Large intestine (tissue), 3 donors: Measurements from ENCODE around the gene ZNF792. TPM values are rescaled to one million over a fixed set of nuclear protein-coding genes. Genes with fewer than 3 reads are reported as not detected.
"Not testable (repeated sequence)": the region's sequence is repeated elsewhere in the genome, so short reads cannot be mapped to it uniquely, and the experiment has no call there.

Source experiments
- DNase-seq, 2 donors: peaks; one replicate each; pipeline versions ENCODE4 v3.0.0 to v3.0.0-alpha.2; 2013
- H3K27ac ChIP-seq: one replicate; pipeline ENCODE4 v1.5.1; 2013; ENCODE audit warnings: low read length
- H3K27me3 ChIP-seq: 2 replicates; pipeline ENCODE4 v1.6.1; 2013; ENCODE audit warnings: low read length; ENCODE audit not compliant: control insufficient read depth, insufficient read depth
- H3K36me3 ChIP-seq: 2 replicates; pipeline ENCODE4 v1.6.1; 2013; ENCODE audit warnings: low read length; ENCODE audit not compliant: control insufficient read depth, insufficient read depth
- H3K4me1 ChIP-seq: one replicate; pipeline ENCODE4 v1.6.1; 2013; ENCODE audit warnings: low read length; ENCODE audit not compliant: control insufficient read depth, insufficient read depth
- H3K4me3 ChIP-seq: one replicate; pipeline ENCODE4 v1.5.1; 2013; ENCODE audit warnings: low read length
- H3K9me3 ChIP-seq: one replicate; pipeline ENCODE4 v1.6.1; 2013; ENCODE audit warnings: mild to moderate bottlenecking, low read depth, low read length, moderate library complexity; ENCODE audit not compliant: control insufficient read depth
- WGBS: methylation state at CpG from one replicate; pipeline ENCODE4 v1.1.5; 2013; ENCODE audit warnings: low lambda C conversion rate; ENCODE audit not compliant: insufficient coverage; 5-methylcytosine and 5-hydroxymethylcytosine counted together
- polyA plus RNA-seq: library from polyadenylated mRNA; unstranded; fragments of 120-200 nt; gene quantifications from one replicate; pipeline ENCODE4 v1.2.1, GENCODE V29; 2013

The ZNF792 gene
- polyA plus RNA-seq, 1 donor = 5.1 TPM

GRCh38 chr19:34969721-34970120, 5.7 kb upstream of the ZNF792 start:
- H3K36me3 ChIP-seq = no peaks in the 10 kb centered on the region
- DNase-seq = no peak
- 100% methylated on average over 1 of the region's 6 CpGs for WGBS
- no peaks in the 10 kb centered on the region for H3K27me3 ChIP-seq
- no peak overlapping the region for H3K27ac ChIP-seq
- H3K4me1 ChIP-seq = peaks cover 8% of the 10 kb centered on the region
- no peak overlapping the region for H3K4me3 ChIP-seq
- H3K9me3 ChIP-seq = no peaks in the 10 kb centered on the region

GRCh38 chr19:34967551-34967950, 3.5 kb upstream of the ZNF792 start:
- no peaks in the 10 kb centered on the region for H3K27me3 ChIP-seq
- no peak overlapping the region for H3K27ac ChIP-seq
- DNase-seq = no peak
- H3K4me3 ChIP-seq = no peak overlapping the region
- peaks cover 1% of the 10 kb centered on the region for H3K4me1 ChIP-seq
- no CpG with 5 or more reads among the region's 6 CpGs for WGBS
- H3K36me3 ChIP-seq = no peaks in the 10 kb centered on the region
- H3K9me3 ChIP-seq = no peaks in the 10 kb centered on the region

GRCh38 chr19:34965505-34965904, 1.5 kb upstream of the ZNF792 start:
- H3K4me3 ChIP-seq, DNase-seq, H3K36me3 ChIP-seq, H3K27me3 ChIP-seq, H3K4me1 ChIP-seq, H3K27ac ChIP-seq: not testable (repeated sequence)
- WGBS = no CpG with 5 or more reads among the region's 5 CpGs
- H3K9me3 ChIP-seq = peaks cover 16% of the 10 kb centered on the region

- H3K9me3 ChIP-seq = peaks cover 22% of the 10 kb centered on the region
- WGBS = no CpG with 5 or more reads among the region's 6 CpGs
- H3K4me3 ChIP-seq = peak overlapping the region; percentile 89
- H3K4me1 ChIP-seq = peaks cover 3% of the 10 kb centered on the region
- peaks cover 14% of the 10 kb centered on the region for H3K36me3 ChIP-seq
- no peak for DNase-seq
- H3K27ac ChIP-seq = no peak overlapping the region
- no peaks in the 10 kb centered on the region for H3K27me3 ChIP-seq
Measured at GRCh38 chr19:34964598-34964997, 569 bp upstream of the ZNF792 start.

- no peaks in the 10 kb centered on the region for H3K27me3 ChIP-seq
- H3K4me3 ChIP-seq = peak overlapping the region; percentile 89
- peaks cover 39% of the 10 kb centered on the region for H3K9me3 ChIP-seq
- peaks cover 3% of the 10 kb centered on the region for H3K4me1 ChIP-seq
- WGBS = no CpG with 5 or more reads among the region's 14 CpGs
- peak overlapping the region; percentile 31 for H3K27ac ChIP-seq
- H3K36me3 ChIP-seq = peaks cover 31% of the 10 kb centered on the region
- DNase-seq = peak in 1 of 2 donors; percentile 47
Measured at GRCh38 chr19:34962687-34963572, 1.1 kb downstream of the ZNF792 start.

- no peak overlapping the region for H3K4me3 ChIP-seq
- WGBS = 100% methylated on average over 1 of the region's 5 CpGs
- H3K4me1 ChIP-seq = peaks cover 3% of the 10 kb centered on the region
- peaks cover 47% of the 10 kb centered on the region for H3K9me3 ChIP-seq
- peaks cover 40% of the 10 kb centered on the region for H3K36me3 ChIP-seq
- H3K27ac ChIP-seq = no peak overlapping the region
- peak; percentile 22 to 40 for DNase-seq
- no peaks in the 10 kb centered on the region for H3K27me3 ChIP-seq
Measured at GRCh38 chr19:34961775-34962686, 2.0 kb downstream of the ZNF792 start.

GRCh38 chr19:34960940-34961679, 2.9 kb downstream of the ZNF792 start:
- no peak overlapping the region for H3K4me3 ChIP-seq
- H3K9me3 ChIP-seq = peaks cover 50% of the 10 kb centered on the region
- H3K27ac ChIP-seq = no peak overlapping the region
- peaks cover 3% of the 10 kb centered on the region for H3K4me1 ChIP-seq
- no CpG with 5 or more reads among the region's 12 CpGs for WGBS
- peaks cover 46% of the 10 kb centered on the region for H3K36me3 ChIP-seq
- H3K27me3 ChIP-seq = no peaks in the 10 kb centered on the region
- DNase-seq = no peak

- Histone ChIP-seq H3K4me3 (no peak overlapping the region), H3K27me3 (no peaks in the 10 kb centered on the region), H3K27ac (no peak overlapping the region), H3K4me1 (peaks cover 3% of the 10 kb centered on the region), H3K9me3 (peaks cover 53% of the 10 kb centered on the region), H3K36me3 (peaks cover 46% of the 10 kb centered on the region)
- no peak for DNase-seq
- WGBS = 93% methylated on average over 2 of the region's 8 CpGs
Measured at GRCh38 chr19:34960103-34960805, 3.8 kb downstream of the ZNF792 start.

GRCh38 chr19:34959021-34959420, 5.0 kb downstream of the ZNF792 start:
- Histone ChIP-seq H3K9me3 (peaks cover 60% of the 10 kb centered on the region), H3K4me3 (no peak overlapping the region), H3K27ac (no peak overlapping the region), H3K4me1 (peaks cover 3% of the 10 kb centered on the region), H3K27me3 (no peaks in the 10 kb centered on the region), H3K36me3 (peaks cover 46% of the 10 kb centered on the region)
- DNase-seq = no peak
- WGBS = no CpG with 5 or more reads among the region's 7 CpGs
